ENCODE results near the gene MMP12.
"Not testable (repeated sequence)": the region's sequence is repeated elsewhere in the genome, so short reads cannot be mapped to it uniquely, and the experiment has no call there.

The MMP12 gene

DNA sequence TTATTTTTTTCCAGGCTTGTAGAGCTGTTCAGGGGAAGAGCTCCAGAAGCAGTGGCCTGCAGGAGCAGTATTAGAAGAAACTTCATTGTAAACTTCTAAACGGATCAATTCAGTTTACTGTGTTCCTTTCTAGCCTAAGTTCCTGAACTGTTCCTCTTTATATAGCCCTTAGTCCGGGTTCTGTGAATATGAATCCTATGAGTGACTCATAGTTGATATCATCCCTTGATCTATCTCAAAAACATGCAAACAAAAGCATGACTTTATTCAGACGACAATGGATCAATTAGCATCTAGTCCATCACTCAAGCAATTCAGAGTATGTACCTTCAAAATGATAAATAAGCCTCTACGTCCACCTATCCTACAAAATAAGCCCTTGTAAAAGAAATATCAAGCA, at the start of gene MMP12:
Gene MMP12 (minus strand): TSS at position 131 of the 400 bp plus-strand sequence. CDS start 45 bp downstream, at position 86.
- no peak for DNase-seq

DNA sequence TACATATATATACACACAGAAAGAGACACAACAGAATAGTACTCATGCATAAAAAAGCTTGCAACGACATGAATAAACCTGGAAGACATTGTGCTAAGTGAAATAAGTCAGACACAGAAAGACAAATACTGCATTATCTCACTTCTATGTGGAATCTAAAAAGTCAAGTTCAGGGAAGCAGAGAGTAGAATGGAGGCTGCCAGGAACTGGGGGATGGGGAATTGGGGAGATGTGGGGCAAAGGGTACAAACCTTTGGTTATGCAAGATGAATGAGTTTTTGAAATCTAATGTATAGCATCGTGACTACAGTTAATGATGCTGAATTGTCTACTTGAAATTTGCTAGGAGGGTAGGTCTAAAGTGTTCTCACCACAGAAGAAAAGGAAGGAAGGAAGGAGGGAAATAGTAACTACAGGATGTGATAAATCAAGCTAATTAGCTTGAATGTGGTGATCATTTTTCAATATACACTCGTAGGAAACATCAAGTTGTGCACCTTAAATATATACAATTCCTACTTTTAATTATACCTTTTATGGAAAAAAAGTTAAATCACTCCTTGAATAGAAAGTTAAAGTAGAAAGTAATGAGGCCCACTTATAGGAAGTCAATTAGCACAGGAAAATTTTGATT, 46.9 kb upstream of the MMP12 start:
- no peak for DNase-seq

DNA sequence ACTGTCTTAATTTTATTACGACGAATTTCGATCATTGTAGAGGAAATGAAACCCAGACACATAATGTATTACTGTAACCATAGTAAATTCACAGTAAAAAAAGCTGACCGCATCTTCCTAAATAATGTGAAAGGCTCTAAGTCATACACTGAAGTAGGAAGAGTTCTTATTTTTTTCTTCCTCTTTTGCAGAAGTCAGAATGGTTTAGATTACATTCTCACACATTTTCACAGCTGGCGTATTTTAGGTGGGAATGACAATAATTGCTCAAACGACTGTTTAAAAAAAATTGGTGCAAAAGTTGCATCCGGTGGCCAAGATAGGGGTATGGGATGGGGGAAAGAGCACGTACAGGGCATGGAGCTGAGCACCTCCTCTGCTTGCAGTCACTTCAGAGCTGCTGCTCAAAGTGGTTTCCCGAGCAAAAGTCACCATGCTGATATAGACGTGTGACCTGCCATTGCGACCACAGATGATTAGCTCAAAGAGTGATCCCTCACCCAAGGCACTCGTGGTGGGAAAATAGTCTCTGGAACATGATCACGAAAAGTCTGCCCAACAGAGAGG, 45.4 kb upstream of the MMP12 start:
- DNase-seq: no peak

DNA sequence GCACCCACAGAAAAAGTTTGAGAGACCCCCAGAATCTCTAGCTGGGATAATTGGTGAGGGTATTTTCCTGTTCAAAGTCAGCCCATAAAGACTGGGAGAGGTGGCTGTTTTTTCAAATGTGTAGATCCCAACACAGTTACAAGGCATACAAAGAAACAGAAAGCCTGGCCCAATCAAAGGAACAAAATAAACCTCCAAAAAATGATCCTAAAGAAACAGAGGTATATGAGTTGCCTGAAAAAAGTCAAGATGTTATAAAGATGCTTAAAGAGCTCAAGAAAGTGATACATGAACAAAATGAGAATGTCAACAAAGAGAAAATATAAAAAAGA, 40.2 kb upstream of the MMP12 start:
- DNase-seq: no peak

DNA sequence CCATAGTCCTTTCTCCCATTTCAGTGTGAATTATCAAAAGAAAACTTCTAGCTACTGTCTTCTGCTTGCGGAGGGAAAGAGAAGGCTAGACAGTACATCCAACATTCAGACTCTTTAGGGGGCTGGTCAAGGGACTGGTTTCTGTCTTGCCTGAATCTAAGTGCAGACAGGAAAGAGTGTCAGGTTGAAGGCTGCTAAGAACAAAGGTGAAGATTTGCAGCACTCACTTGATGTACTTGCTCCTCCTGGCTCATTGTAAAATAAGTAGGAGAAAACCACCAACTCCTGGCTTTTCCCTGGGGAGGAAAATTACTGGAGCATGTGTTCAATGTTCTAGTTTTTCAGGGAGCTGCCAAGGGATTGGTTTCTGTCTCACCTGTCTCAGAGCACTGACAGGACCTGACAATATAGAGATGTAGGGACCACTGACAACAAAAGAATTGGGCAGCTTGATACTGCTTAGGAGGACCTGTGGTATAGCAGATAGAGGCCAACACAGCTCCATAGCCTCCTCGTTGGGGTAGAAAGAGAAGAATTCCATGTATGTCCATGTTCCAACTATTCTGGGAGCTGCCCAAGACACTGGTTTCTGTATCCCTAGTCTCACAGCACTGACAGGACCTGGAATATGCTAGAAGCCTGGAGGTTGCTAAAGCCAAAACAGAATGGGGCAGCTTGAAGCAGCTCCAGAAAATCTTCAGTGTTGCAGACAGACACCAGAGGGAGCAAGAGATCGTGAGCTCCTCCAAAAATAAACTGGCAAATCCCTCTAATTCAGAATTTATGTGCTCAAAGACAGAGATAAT, 39.7 kb upstream of the MMP12 start:
- DNase-seq: no peak

DNA sequence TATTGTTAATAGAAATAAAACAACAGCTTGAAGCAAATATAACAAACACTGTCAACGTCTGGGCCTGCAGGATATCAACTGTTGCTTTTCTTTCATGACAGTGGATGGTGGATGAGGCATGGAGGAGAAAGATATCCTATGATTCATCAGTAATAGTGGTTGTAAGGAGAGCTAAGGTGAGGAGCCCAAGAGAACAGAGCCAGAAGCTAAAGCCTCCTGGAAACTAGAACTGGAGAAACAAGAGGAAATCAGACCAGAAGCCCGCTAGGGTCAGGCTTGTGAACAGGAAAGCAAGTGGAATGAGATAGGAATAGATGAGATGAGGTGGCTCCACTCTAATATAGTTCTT, 37.7 kb upstream of the MMP12 start:
- no peak for DNase-seq

DNA sequence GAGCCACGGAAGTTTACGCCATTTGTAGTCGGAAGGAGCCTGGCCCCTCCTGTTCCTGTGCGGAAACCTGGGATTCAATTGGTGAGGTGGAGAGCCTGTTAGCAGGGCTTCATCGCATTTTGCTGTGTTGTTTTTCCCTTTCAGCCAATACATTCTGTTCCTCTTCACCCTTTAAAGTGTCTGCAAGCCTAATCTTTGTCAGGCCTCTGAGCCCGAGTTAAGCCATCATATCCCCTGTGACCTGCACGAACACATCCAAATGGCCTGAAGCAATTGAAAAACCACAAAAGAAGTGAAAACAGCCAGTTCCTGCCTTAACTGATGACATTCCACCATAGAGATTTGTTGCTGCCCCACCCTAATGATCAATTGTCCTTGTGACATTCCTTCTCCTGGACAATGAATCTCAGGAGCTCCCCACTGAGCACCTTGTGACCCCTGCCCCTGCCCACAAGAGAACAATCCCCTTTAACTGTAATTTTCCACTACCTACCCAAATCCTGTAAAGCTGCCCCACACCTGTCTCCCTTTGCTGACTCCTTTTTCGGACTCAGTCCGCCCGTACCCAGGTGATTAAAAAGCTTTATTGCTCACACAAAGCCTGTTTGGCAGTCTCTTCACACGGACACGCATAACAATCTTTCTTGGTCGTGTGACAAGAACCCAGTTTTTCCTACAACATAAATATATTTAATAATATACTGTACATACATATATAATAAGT, 37.1 kb upstream of the MMP12 start:
- DNase-seq: no peak

DNA sequence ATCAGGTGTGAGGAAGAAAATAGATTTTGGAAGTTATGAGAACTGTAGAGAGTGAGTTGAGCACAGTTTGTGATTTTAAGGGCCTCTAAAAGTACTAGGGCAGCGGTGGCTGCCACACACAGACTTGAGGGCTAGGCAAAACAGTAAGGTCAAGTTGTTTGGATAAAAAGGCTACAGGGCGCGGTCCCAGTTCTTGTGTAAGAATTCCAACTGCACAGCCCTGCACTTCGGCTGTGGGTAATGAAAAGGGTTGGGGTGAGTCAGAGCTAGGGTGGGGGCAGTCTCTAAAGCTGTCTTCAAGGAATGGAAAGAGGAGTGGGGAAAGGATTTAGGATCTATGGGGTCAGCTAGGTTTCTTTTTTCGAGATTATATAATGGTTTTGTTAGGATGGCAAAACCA, 31.1 kb upstream of the MMP12 start:
- DNase-seq: not testable (repeated sequence)

DNA sequence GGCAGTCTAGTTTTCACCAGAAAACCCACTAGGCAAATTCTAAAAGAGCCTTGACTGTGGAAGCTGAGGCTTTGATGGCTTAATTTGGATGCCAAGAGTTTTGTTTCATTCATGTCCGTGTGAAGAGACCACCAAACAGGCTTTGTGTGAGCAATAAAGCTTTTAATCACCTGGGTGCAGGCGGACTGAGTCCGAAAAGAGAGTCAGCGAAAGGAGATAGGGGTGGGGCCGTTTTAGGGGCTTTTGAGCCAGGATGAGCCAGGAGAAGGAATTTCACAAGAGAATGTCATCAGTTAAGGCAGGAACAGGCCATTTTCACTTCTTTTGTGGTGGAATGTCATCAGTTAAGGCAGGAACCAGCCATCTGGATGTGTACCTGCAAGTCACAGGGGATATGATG, 29.1 kb upstream of the MMP12 start:
- DNase-seq: not testable (repeated sequence)

DNA sequence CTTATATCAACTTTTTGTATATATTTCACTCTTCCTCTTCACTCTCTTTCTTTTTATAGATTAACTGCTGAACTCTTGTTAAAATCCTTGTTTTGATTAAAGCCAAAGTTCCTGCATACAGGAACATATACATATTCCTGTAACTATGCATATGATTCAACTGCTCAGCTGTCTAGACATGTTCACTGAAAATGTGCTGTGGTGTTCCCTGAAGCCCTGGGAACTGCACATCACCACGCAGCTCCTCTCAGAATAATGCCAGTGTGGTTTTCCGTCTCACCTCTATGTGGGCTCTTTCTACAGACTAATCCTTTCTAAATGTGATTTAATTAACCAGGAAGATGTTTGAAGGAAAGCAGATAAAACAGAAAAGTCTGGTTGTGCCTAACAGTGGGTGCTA, 25.6 kb upstream of the MMP12 start:
- no peak for DNase-seq

DNA sequence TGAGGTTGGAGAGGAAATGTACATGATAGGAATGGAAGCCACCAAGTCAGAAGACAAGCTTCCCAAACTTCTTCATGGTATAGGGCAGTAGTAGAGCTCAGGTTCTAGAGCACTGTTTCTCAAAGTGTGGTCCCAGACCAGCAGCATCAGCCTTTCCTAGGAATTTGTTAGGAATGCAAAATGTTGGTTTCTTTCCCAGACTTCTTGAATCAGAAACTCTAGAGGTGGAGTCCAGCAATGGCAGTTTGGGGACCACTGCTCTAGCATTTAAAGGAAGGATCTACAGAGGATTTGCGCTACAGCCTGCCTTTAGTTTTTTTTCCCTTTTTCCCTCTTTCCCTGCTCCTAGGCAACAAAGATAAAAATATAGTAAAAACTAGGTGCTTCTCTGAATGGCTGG, 17.0 kb upstream of the MMP12 start:
- DNase-seq: no peak

DNA sequence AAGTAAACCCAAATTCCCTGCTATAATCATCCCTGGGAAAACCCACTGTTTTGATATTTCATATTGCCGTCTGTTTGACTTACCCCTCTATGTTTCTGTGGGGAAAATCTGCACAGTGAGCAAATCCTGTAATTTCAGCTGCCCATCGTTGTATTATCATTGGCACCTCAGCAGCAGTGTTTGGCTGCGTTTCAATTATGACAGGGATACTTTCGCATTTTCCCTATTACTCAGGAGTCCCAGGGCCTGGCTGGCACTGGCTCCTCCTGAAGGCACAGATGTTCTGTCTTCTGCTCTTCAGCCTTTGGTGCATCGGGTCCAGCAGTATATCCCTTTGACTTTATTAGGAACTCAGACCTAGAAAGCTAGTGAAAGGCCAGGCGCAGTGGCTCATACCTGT, 12.2 kb upstream of the MMP12 start:
- no peak for DNase-seq

DNA sequence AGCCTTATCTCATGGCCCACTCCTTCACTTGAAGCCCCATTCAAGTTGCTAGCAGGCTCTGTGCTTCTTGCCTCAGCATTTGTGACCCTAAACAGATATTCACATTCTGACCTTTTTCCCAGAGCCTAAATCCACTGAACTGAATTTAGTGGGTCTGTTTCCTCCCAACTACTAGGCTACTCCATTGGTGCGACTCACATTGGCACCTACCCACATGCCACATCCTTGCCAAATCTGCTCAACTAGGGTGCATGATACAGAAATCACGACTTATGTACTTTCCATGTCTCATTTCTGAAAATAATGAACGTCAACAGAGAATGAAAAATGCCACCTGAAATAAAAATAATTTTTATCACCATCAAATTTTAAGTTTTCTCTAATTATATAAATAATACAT, 8.4 kb upstream of the MMP12 start:
- DNase-seq: no peak

DNA sequence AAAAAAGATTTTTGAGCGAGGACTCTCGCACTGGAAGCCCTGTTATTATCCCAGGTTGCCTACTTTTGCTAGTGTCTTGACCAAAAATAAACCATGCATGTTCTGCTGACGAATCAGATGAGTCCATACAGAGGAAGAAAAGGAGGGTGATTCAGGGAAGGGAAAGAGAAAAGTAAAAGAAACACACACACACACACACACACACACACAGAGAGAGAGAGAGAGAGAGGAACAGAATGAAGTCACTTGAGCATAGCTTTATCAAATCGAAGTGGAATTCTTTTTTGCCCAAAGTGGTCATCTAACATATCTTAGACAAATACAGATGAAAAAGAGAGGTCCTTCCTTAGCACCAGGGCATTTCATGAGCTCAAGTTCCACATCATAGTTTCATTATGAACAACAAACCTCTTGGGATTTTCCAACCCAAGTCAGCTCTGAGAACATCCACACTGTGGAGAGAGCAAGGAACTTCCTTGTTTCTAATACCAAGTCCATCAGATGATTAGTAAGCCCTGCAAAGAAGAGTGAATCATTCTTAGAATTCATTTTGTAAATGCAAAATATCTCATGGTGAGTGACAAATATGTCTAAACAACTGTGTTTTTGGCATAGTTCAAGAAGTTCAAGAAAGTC, 7.7 kb upstream of the MMP12 start:
- no peak for DNase-seq

DNA sequence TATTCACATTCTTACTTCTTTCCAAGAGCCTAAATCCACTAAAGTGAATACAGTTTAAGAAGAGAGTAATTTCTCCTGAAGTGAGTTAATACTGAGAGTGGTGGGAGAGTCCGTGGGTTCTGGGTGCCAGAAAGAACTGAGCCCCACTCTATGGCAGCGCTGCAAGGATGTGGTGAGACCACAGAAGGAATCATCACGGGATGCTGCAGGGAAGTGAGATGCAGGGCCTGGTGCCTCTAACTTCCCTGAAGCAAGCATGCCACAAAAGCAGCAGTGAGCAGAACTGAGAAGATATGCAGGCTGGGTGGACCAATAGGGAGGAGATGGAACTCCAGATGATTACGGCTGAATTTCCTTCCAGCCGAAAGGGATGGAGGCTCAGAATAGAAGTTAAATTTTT, 5.0 kb upstream of the MMP12 start:
- peak; percentile 3 for DNase-seq

DNA sequence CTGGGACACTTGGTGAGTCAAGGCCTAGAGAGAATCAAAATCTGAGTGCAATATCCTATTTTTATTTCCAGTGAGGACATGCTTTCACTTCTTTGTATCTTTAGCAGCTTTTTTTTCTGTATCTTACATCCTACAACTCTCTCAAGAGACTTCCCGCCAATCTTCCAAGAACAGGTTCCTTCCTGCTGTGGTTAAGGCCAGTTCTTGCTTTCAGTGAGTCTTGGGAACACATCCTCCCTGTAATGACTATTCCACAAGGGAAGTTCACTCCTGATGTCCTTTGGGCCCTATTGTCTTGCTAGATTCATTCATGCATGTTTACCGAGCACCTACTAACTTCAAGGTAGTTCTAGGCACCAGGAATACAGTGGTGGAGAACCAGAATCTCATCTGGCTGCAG, 3.8 kb upstream of the MMP12 start:
- no peak for DNase-seq

DNA sequence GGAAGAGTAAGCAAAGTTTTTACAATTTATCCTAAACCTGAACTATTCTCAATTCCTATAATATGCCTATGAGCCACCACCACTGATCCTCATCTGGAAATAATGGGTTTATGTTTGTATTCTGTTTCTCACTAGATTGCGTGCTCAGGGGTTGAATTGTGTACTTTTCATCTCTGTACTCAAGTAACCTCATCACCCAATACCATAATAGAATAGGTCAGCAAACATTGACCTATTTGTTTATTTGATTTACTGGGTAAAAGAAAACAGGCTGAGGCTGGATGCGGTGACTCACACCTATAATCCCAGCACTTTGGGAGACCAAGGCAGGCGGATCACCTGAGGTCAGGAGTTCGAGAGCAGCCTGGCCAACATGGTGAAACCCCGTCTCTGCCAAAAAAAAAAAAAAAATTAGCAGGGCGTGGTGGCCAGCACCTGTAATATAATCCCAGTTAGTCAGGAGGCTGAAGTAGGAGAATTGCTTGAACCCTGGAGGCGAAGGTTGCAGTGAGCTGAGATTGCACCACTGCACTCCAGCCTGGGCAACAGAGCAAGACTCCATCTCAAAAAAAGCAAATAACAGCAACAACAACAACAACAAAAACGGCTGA, 5.3 kb downstream of the MMP12 start:
- not testable (repeated sequence) for DNase-seq

DNA sequence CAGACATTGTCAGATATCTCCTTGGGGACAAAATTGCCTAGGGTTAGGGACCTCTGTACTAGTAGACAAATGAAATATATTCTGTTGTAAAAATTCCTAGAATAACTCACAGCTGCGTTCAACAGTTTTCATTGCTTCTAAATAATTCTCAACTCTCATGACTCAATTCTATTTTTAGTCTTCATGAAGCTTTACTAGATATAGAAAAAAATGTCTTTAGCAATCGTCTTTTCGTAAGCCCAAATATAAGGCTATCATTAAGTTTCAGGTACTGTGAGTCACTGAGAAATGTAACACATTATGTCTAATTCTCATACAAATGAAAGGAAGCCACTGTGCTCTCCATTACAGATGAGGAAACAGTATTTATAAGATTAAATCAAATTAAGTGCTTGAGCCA, 6.4 kb downstream of the MMP12 start:
- DNase-seq: no peak

DNA sequence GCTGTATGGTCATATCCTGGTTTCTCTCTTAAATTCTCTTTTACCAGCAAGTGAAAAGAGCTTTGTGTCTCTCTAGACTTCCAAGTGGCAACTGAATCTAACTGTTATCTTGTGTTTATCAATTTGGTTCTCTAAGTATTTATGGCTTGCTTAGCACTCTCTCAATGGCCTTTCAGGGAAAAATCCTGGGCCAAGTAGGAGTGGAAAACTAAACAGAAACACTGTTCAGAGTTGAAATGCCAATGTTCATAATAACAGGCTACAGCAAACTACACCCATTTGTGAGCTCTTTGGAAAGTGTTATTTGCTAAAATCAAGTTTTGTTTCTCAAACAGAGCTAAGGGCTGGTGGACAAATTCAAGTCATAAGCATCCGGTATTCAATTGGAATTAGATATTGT, 10.1 kb downstream of the MMP12 start:
- no peak for DNase-seq

DNA sequence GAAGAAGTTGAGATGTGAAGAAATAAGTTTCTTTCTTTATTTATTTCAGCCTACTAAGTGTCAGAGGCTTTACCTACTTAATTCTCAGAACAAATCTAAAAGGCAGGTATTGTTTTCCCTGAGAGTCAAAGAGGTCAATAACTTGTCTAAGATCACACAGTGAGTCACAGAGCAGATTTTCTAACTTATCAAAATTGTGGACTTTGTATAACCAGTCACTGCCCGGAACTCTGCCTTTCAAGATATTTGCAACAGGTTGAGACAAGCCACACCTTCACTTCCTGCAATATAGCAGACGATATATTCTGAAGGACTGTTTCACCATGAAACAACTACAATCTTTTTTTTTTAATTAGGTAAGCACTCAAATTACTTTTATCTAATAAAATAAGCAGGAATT, 20.8 kb downstream of the MMP12 start:
- DNase-seq: no peak

DNA sequence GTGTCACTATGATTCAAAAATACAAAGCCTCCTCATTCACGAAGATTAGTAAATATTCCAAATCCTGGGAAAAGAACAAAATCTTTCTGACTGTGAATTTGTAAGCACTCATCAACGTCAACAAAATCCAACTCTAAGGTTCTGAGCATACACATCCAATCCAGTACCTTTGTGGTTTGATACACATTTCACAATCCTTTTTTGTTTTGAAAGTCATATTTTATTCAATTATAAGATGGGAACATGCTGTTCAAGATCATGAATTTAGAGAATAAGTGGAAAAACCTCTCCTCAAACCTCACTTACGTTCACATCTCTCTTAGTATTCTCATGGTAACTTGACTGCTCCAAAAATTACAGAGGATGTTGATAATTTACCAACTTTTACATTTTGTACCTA, 21.7 kb downstream of the MMP12 start:
- no peak for DNase-seq

DNA sequence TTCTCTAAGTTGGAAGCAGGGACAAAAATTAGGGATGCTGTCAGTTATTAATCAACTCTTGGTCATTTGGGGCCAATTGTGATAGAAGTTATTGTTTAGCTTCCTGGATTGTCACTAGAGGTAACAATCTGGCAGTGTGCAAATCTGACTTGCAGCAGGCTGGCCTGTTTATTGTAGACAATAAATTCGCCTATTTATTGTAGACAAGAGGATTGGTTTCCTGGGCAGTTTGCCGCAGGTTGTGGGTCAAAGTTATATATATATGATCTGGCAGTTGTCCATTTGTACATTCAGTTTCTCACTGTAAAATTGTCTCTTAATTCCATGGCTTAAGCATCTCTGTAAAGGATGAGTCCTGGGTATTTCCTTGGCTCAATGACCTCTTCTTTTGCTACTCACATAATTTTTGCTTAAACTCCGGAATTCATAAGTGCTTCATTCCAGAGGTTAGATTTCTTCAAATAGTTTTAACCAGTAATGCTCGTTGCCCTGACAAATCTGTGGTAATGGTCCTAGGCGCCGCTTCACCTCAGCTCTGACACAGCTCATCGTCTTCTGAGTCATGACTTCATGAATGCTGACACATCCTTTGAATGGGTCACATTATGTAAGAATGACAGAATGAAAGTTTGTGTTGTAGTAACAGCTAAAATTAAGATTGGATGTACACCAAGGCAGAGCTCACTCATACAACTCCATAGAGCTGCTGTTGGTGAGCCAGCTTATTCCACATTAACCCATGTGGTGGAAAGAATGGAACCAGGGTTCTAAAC, 23.6 kb downstream of the MMP12 start:
- no peak for DNase-seq
